Keratinocyte (primary cell): ENCODE measurements around the gene TSHZ2. TPM values are rescaled to one million over a fixed set of nuclear protein-coding genes. Genes with fewer than 3 reads are reported as not detected.
"Not testable (repeated sequence)": the region's sequence is repeated elsewhere in the genome, so short reads cannot be mapped to it uniquely, and the experiment has no call there.

ENCODE experiments used
- DNase-seq: peaks from one replicate; pipeline ENCODE4 v3.0.0-alpha.2; 2011; ENCODE audit warnings: low read depth, missing footprints, low spot score
- FAIRE-seq: peaks from 2 replicates; lab custom pipeline; 2011; peaks lifted over from hg19 to GRCh38; lab: Jason Lieb, UNC
- H2AFZ ChIP-seq: 2 replicates; pipeline ENCODE4 v1.6.0; 2012; ENCODE audit warnings: low read length, control low read depth, inconsistent platforms; ENCODE audit not compliant: control insufficient read depth
- H3K27ac ChIP-seq: 2 replicates; pipeline ENCODE4 v1.5.1; 2011; ENCODE audit warnings: low read length; ENCODE audit not compliant: control insufficient read depth, insufficient read depth
- H3K27me3 ChIP-seq: 3 replicates; pipeline ENCODE4 v1.6.0; 2011; ENCODE audit warnings: low read length; ENCODE audit not compliant: control insufficient read depth, insufficient read depth; ENCODE audit errors: extremely low read depth
- H3K36me3 ChIP-seq, 2 experiments: 2 replicates in 1 of 2; 3 replicates in 1 of 2; pipeline ENCODE4 v1.5.1; 2011; ENCODE audit warnings: low read length in 2 of 2, mild to moderate bottlenecking in 1 of 2; ENCODE audit not compliant: control insufficient read depth in 2 of 2, insufficient read depth in 2 of 2; ENCODE audit errors: extremely low read depth in 1 of 2
- H3K4me1 ChIP-seq: 3 replicates; pipeline ENCODE4 v1.5.1; 2011; ENCODE audit warnings: low read length; ENCODE audit not compliant: control insufficient read depth, insufficient read depth; ENCODE audit errors: extremely low read depth
- H3K4me2 ChIP-seq: 3 replicates; pipeline ENCODE4 v1.6.0; 2011; ENCODE audit warnings: low read depth, low read length; ENCODE audit not compliant: control insufficient read depth, insufficient read depth; ENCODE audit errors: extremely low read depth
- H3K4me3 ChIP-seq, 3 experiments: fragments of 200-600 bp in 1 of 3; sonication (generic) in 1 of 3; 2 replicates in 2 of 3; 3 replicates in 1 of 3; pipeline ENCODE4 v1.5.1; 2011 to 2016; ENCODE audit warnings: low read length in 3 of 3, mild to moderate bottlenecking in 3 of 3, control low read depth in 2 of 3, inconsistent platforms in 1 of 3, low read depth in 1 of 3, mixed read lengths in 1 of 3, mixed run types in 1 of 3, moderate library complexity in 1 of 3; ENCODE audit not compliant: control insufficient read depth in 2 of 3, insufficient read depth in 2 of 3; ENCODE audit errors: extremely low read depth in 1 of 3
- H3K79me2 ChIP-seq: 2 replicates; pipeline ENCODE4 v1.6.0; 2012; ENCODE audit warnings: low read length; ENCODE audit not compliant: control insufficient read depth, insufficient read depth
- H3K9ac ChIP-seq: 3 replicates; pipeline ENCODE4 v1.6.0; 2011; ENCODE audit warnings: low read length; ENCODE audit not compliant: control insufficient read depth, insufficient read depth; ENCODE audit errors: extremely low read depth
- H3K9me1 ChIP-seq: 3 replicates; pipeline ENCODE4 v1.6.0; 2011; ENCODE audit warnings: low read length; ENCODE audit not compliant: control insufficient read depth, insufficient read depth; ENCODE audit errors: extremely low read depth
- H3K9me3 ChIP-seq: 2 replicates; pipeline ENCODE4 v1.5.1; 2012; ENCODE audit warnings: low read depth, low read length; ENCODE audit not compliant: control insufficient read depth
- H4K20me1 ChIP-seq: 3 replicates; pipeline ENCODE4 v1.6.0; 2011; ENCODE audit warnings: low read length; ENCODE audit not compliant: control insufficient read depth, insufficient read depth; ENCODE audit errors: extremely low read depth
- EZH2 ChIP-seq: IDR thresholded peaks from one replicate; pipeline ENCODE4 v1.6.1; 2012; ENCODE audit warnings: inconsistent platforms, mild to moderate bottlenecking, low read length, moderate library complexity
- dilution Hi-C: fragments of 300-500 bp; cut with MboI; formaldehyde crosslinking; loops from one replicate; pipeline ENCODE4 v1.7.0; 2020; ENCODE audit warnings: low sequenced_read_pairs; ENCODE audit not compliant: extremely low pct_ligation_motif_present
- polyA plus RNA-seq, 5 experiments: library from polyadenylated mRNA; depleted of rRNA in 3 of 5; stranded (reverse) in 3 of 5; stranded (forward) in 1 of 5; unstranded in 1 of 5; fragments of >200 nt; gene quantifications; 1 replicate in 1 of 5; 2 replicates in 3 of 5; 3 replicates in 1 of 5; pipeline versions ENCODE4 v1.2.1 to v1.2.3, GENCODE V29; 2011 to 2012; ENCODE audit warnings: missing spikeins in 2 of 5, low read depth in 1 of 5, low replicate concordance in 1 of 5
- TF ChIP-seq, protein P1 (sequence below), 3 experiments: IDR thresholded peaks in 1 of 3; conservative IDR thresholded peaks in 1 of 3; optimal IDR thresholded peaks in 1 of 3; 2 replicates in 2 of 3; 3 replicates in 1 of 3; pipeline versions ENCODE3 to v1.5.1; 2011; ENCODE audit warnings: low read length in 3 of 3, mild to moderate bottlenecking in 3 of 3, moderate library complexity in 2 of 3, control low read depth in 1 of 3, inconsistent platforms in 1 of 3; ENCODE audit not compliant: insufficient read depth in 2 of 3; ENCODE audit errors: extremely low read depth in 1 of 3

Gene TSHZ2
- polyA plus RNA-seq, 1 donor (not counting 4 experiments of a cell fraction or from before 2014, with no cell fraction given), result 1.1 TPM

GRCh38 chr20:53428996-53429395, 456.8 kb downstream of the TSHZ2 start:
- H3K27ac ChIP-seq, result no peak overlapping the region
- dilution Hi-C loops, result no loop called here
- H3K36me3 ChIP-seq, result no peaks in the 10 kb centered on the region
- no peaks in the 10 kb centered on the region for H4K20me1 ChIP-seq
- H3K27me3 ChIP-seq, result no peaks in the 10 kb centered on the region
- TF ChIP-seq, protein P1, sequence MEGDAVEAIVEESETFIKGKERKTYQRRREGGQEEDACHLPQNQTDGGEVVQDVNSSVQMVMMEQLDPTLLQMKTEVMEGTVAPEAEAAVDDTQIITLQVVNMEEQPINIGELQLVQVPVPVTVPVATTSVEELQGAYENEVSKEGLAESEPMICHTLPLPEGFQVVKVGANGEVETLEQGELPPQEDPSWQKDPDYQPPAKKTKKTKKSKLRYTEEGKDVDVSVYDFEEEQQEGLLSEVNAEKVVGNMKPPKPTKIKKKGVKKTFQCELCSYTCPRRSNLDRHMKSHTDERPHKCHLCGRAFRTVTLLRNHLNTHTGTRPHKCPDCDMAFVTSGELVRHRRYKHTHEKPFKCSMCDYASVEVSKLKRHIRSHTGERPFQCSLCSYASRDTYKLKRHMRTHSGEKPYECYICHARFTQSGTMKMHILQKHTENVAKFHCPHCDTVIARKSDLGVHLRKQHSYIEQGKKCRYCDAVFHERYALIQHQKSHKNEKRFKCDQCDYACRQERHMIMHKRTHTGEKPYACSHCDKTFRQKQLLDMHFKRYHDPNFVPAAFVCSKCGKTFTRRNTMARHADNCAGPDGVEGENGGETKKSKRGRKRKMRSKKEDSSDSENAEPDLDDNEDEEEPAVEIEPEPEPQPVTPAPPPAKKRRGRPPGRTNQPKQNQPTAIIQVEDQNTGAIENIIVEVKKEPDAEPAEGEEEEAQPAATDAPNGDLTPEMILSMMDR (optimal IDR thresholded peaks at IDR 0.05 in 1 of 3, IDR thresholded peaks at IDR 0.05 in 1 of 3, conservative IDR thresholded peaks at IDR 0.05 in 1 of 3; ENCODE audit: extremely low read depth in 1 of 3, insufficient read depth in 2 of 3, low read length in 3 of 3), result no peak
- TF ChIP-seq EZH2, result no peak
- H3K9me1 ChIP-seq, result no peaks in the 10 kb centered on the region
- H3K4me2 ChIP-seq, result no peak overlapping the region
- H3K79me2 ChIP-seq, result no peaks in the 10 kb centered on the region
- H3K4me1 ChIP-seq, result no peaks in the 10 kb centered on the region
- no peak overlapping the region for H3K4me3 ChIP-seq
- no peak for FAIRE-seq
- no peak overlapping the region for H3K9ac ChIP-seq
- H2AFZ ChIP-seq, result no peak overlapping the region
- DNase-seq, result no peak
- no peaks in the 10 kb centered on the region for H3K9me3 ChIP-seq

DNA sequence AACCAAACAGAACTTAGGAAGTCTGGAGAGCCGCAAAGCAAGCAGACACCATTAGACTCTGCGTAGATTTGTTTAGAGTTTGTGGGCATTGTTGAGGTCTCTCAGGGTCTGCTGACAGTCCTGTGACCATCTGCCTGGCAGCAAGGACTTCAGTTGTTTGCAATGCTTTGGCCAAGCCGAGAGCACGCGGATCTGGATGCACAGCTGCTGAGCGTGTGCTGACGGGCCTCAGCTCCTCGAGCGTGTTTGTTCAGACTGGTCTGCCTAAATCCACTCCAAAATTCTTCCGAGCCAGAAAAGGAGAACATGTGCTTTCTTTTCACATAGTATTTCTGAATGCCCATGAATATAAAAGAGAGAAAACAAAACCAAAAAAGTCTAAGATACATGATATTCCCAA, 462.5 kb downstream of the TSHZ2 start:
- H3K4me3 ChIP-seq, result no peak overlapping the region
- H3K27ac ChIP-seq, result no peak overlapping the region
- no peaks in the 10 kb centered on the region for H3K9me3 ChIP-seq
- DNase-seq (no peak), FAIRE-seq (no peak)
- dilution Hi-C loops, result no loop called here
- H4K20me1 ChIP-seq, result no peaks in the 10 kb centered on the region
- no peaks in the 10 kb centered on the region for H3K79me2 ChIP-seq
- no peak for TF ChIP-seq EZH2
- TF ChIP-seq, protein P1 (optimal IDR thresholded peaks at IDR 0.05 in 1 of 3, IDR thresholded peaks at IDR 0.05 in 1 of 3, conservative IDR thresholded peaks at IDR 0.05 in 1 of 3; ENCODE audit: extremely low read depth in 1 of 3, insufficient read depth in 2 of 3, low read length in 3 of 3), result no peak
- no peak overlapping the region for H3K4me2 ChIP-seq
- H3K27me3 ChIP-seq, result no peaks in the 10 kb centered on the region
- no peak overlapping the region for H2AFZ ChIP-seq
- no peaks in the 10 kb centered on the region for H3K9me1 ChIP-seq
- no peaks in the 10 kb centered on the region for H3K36me3 ChIP-seq
- no peak overlapping the region for H3K9ac ChIP-seq
- H3K4me1 ChIP-seq, result no peaks in the 10 kb centered on the region

DNA sequence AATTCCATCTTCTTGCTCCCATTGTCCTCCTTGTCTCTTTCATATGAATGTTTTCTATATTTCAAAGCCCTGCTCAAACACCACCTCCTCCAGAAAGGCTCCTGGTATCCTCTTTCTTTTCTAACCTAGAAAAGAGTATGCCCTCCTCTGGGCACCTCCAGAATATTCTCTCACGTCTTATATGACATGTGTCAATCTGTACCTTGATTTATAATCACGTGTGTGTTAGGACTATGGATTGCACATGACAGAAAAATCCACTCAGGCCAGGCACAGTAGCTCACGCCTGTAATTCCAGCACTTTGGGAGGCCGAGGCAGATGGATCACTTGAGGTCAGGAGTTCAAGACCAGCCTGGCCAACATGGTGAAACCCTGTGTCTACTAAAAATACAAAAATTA, 464.8 kb downstream of the TSHZ2 start:
- H4K20me1 ChIP-seq, dilution Hi-C loops, H3K79me2 ChIP-seq, H3K27ac ChIP-seq, H3K27me3 ChIP-seq, H3K4me1 ChIP-seq, H3K9me3 ChIP-seq, H2AFZ ChIP-seq, FAIRE-seq, H3K4me3 ChIP-seq, H3K9ac ChIP-seq, H3K9me1 ChIP-seq, DNase-seq, H3K36me3 ChIP-seq, H3K4me2 ChIP-seq: not testable (repeated sequence)
